DOHH2 (cell line): ENCODE measurements around the gene GCN1.

ENCODE experiments used
- H3F3A ChIP-seq: fragments of 200-600 bp; sonication (generic), shearing (Covaris generic); 2 replicates; pipeline ENCODE4 v1.6.0; 2016; ENCODE audit warnings: antibody characterized with exemption, mild to moderate bottlenecking; ENCODE audit not compliant: control insufficient read depth, insufficient read depth
- H3K27ac ChIP-seq: fragments of 200-600 bp; sonication (generic); 2 replicates; pipeline ENCODE4 v1.5.1; 2014; ENCODE audit warnings: low read depth, mild to moderate bottlenecking, low read length, moderate library complexity
- H3K27me3 ChIP-seq: fragments of 200-600 bp; sonication (generic); 2 replicates; pipeline ENCODE4 v1.6.1; 2014; ENCODE audit warnings: mild to moderate bottlenecking, low read length, mixed read lengths; ENCODE audit not compliant: control insufficient read depth
- H3K36me3 ChIP-seq: fragments of 200-600 bp; sonication (generic); 2 replicates; pipeline ENCODE4 v1.6.1; 2014; ENCODE audit warnings: mild to moderate bottlenecking, low read length, moderate library complexity, mixed read lengths; ENCODE audit not compliant: control insufficient read depth
- H3K4me1 ChIP-seq: fragments of 200-600 bp; sonication (generic); 2 replicates; pipeline ENCODE4 v1.6.1; 2014; ENCODE audit warnings: mild to moderate bottlenecking, low read length, mixed read lengths; ENCODE audit not compliant: control insufficient read depth
- H3K4me2 ChIP-seq: fragments of 200-600 bp; sonication (generic); 2 replicates; pipeline ENCODE4 v1.6.0; 2014; ENCODE audit warnings: mild to moderate bottlenecking, low read length, moderate library complexity
- H3K4me3 ChIP-seq: fragments of 200-600 bp; sonication (generic); 2 replicates; pipeline ENCODE4 v1.5.1; 2014; ENCODE audit warnings: mild to moderate bottlenecking, low read length, mixed read lengths
- H3K79me2 ChIP-seq: fragments of 200-600 bp; sonication (generic); 2 replicates; pipeline ENCODE4 v1.6.1; 2014; ENCODE audit warnings: mild to moderate bottlenecking, low read length, mixed read lengths; ENCODE audit not compliant: control insufficient read depth
- H3K9me2 ChIP-seq: fragments of 200-600 bp; sonication (generic); replicated peaks from 2 replicates; pipeline ENCODE4 v1.6.1; 2014; ENCODE audit warnings: mild to moderate bottlenecking, low read length, mixed read lengths; ENCODE audit not compliant: control insufficient read depth
- H3K9me3 ChIP-seq: fragments of 200-600 bp; sonication (generic); 2 replicates; pipeline ENCODE4 v1.6.1; 2014; ENCODE audit warnings: antibody characterized with exemption, low read length, mixed read lengths; ENCODE audit not compliant: control insufficient read depth, insufficient read depth
- H4K20me1 ChIP-seq: fragments of 200-600 bp; sonication (generic); 2 replicates; pipeline ENCODE4 v1.6.0; 2014; ENCODE audit warnings: low read depth, mild to moderate bottlenecking, antibody characterized with exemption, low read length, moderate library complexity; ENCODE audit not compliant: control insufficient read depth, insufficient read depth
- CTCF ChIP-seq: fragments of 200-600 bp; sonication (generic); IDR thresholded peaks from one replicate; pipeline ENCODE4 v1.5.1; 2014; ENCODE audit warnings: antibody characterized with exemption, mild to moderate bottlenecking, low read depth, low read length; ENCODE audit not compliant: poor library complexity, severe bottlenecking
- EZH2phosphoT487 ChIP-seq: fragments of 200-600 bp; sonication (generic); IDR thresholded peaks from 2 replicates; pipeline ENCODE4 v1.6.1; 2017; ENCODE audit warnings: borderline replicate concordance, mild to moderate bottlenecking, antibody characterized with exemption, low read length, moderate library complexity, mixed read lengths

GCN1 gene

GRCh38 chr12:120093336-120093591 lies 101.3 kb downstream of the GCN1 start:
- Histone ChIP-seq H3K9me2 (no peaks in the 10 kb centered on the region), H4K20me1 (no peaks in the 10 kb centered on the region), H3K9me3 (no peaks in the 10 kb centered on the region), H3F3A (no peaks in the 10 kb centered on the region), H3K27me3 (no peaks in the 10 kb centered on the region), H3K36me3 (peaks cover 41% of the 10 kb centered on the region), H3K79me2 (no peaks in the 10 kb centered on the region), H3K4me3 (no peak overlapping the region), H3K4me2 (no peak overlapping the region), H3K27ac (no peak overlapping the region), H3K4me1 (peaks cover 3% of the 10 kb centered on the region)
- no peak for TF ChIP-seq CTCF
- TF ChIP-seq EZH2phosphoT487: no peak

GRCh38 chr12:120092551-120093335 lies 101.8 kb downstream of the GCN1 start:
- Histone ChIP-seq H4K20me1 (no peaks in the 10 kb centered on the region), H3K9me2 (no peaks in the 10 kb centered on the region), H3K79me2 (no peaks in the 10 kb centered on the region), H3K4me2 (no peak overlapping the region), H3K9me3 (no peaks in the 10 kb centered on the region), H3K27ac (no peak overlapping the region), H3K4me1 (peaks cover 8% of the 10 kb centered on the region), H3K27me3 (no peaks in the 10 kb centered on the region), H3K4me3 (no peak overlapping the region), H3K36me3 (peaks cover 38% of the 10 kb centered on the region), H3F3A (peaks cover 4% of the 10 kb centered on the region)
- no peak for TF ChIP-seq CTCF
- TF ChIP-seq EZH2phosphoT487: no peak

GRCh38 chr12:120091371-120092090 lies 103.0 kb downstream of the GCN1 start:
- Histone ChIP-seq H3K27me3 (no peaks in the 10 kb centered on the region), H3K79me2 (no peaks in the 10 kb centered on the region), H3K36me3 (peaks cover 30% of the 10 kb centered on the region), H3K27ac (no peak overlapping the region), H4K20me1 (no peaks in the 10 kb centered on the region), H3F3A (peaks cover 10% of the 10 kb centered on the region), H3K9me3 (no peaks in the 10 kb centered on the region), H3K4me1 (peaks cover 17% of the 10 kb centered on the region), H3K4me2 (no peak overlapping the region), H3K9me2 (no peaks in the 10 kb centered on the region), H3K4me3 (no peak overlapping the region)
- no peak for TF ChIP-seq EZH2phosphoT487
- TF ChIP-seq CTCF: no peak
